NCI-H128 (cell line): ENCODE results near the gene PIK3R5.
"Not testable (repeated sequence)": the region's sequence is repeated elsewhere in the genome, so short reads cannot be mapped to it uniquely, and the experiment has no call there.

Experiments used
- DNase-seq: peaks from one replicate; lab custom pipeline; 2025; ENCODE audit not compliant: unreplicated experiment; lab: John Stamatoyannopoulos, UW

Gene PIK3R5

GRCh38 chr17:8965394-8966168, at the start of gene PIK3R5:
Gene PIK3R5, minus strand, starts transcription at chr17:8965707. Its CDS starts 54,213 bp downstream, at chr17:8911494.
- no peak for DNase-seq

- no peak for DNase-seq
Observed at GRCh38 chr17:9011001-9011400, 45.5 kb upstream of the PIK3R5 start.

- no peak for DNase-seq
Observed at GRCh38 chr17:9009737-9010136, 44.2 kb upstream of the PIK3R5 start.

GRCh38 chr17:9009096-9009495, 43.6 kb upstream of the PIK3R5 start:
- DNase-seq = no peak

- no peak for DNase-seq
Observed at GRCh38 chr17:9007052-9007714, 41.7 kb upstream of the PIK3R5 start.

- no peak for DNase-seq
Observed at GRCh38 chr17:9006175-9006767, 40.8 kb upstream of the PIK3R5 start.

GRCh38 chr17:9004961-9005285, 39.4 kb upstream of the PIK3R5 start:
- DNase-seq = no peak

GRCh38 chr17:9004132-9004960, 38.8 kb upstream of the PIK3R5 start:
- no peak for DNase-seq

GRCh38 chr17:9003355-9004131, 38.0 kb upstream of the PIK3R5 start:
- DNase-seq = no peak

GRCh38 chr17:9002606-9003354, 37.3 kb upstream of the PIK3R5 start:
- no peak for DNase-seq

GRCh38 chr17:9002227-9002605, 36.7 kb upstream of the PIK3R5 start:
- no peak for DNase-seq

- DNase-seq = no peak
Observed at GRCh38 chr17:9001559-9001958, 36.1 kb upstream of the PIK3R5 start.

- no peak for DNase-seq
Observed at GRCh38 chr17:8997994-8998628, 32.6 kb upstream of the PIK3R5 start.

- DNase-seq = no peak
Observed at GRCh38 chr17:8995711-8996110, 30.2 kb upstream of the PIK3R5 start.

GRCh38 chr17:8994319-8994718, 28.8 kb upstream of the PIK3R5 start:
- DNase-seq = no peak

- no peak for DNase-seq
Observed at GRCh38 chr17:8991514-8992285, 26.2 kb upstream of the PIK3R5 start.

- DNase-seq = not testable (repeated sequence)
Observed at GRCh38 chr17:8988263-8988935, 22.9 kb upstream of the PIK3R5 start.

GRCh38 chr17:8986295-8986694, 20.8 kb upstream of the PIK3R5 start:
- DNase-seq = no peak
